Retinal pigment epithelial cell (primary cell): Measurements from ENCODE around the gene HAPLN1.

ENCODE experiments used
- DNase-seq: peaks from one replicate; pipeline ENCODE4 v3.0.0-alpha.2; 2010; ENCODE audit warnings: low read depth
- H3K4me3 ChIP-seq: 2 replicates; pipeline ENCODE4 v1.5.1; 2011; ENCODE audit warnings: mild to moderate bottlenecking, low read length, control low read depth, moderate library complexity
- CTCF ChIP-seq: conservative IDR thresholded peaks from 2 replicates; pipeline ENCODE4 v1.5.1; 2011; ENCODE audit warnings: low read depth, low read length, control low read depth, inconsistent platforms

The HAPLN1 gene

GRCh38 chr5:83628360-83628759 is 92.3 kb downstream of the HAPLN1 start:
- no peak for TF ChIP-seq CTCF
- H3K4me3 ChIP-seq: no peak overlapping the region
- no peak for DNase-seq

GRCh38 chr5:83614841-83615240 is 105.8 kb downstream of the HAPLN1 start:
- DNase-seq: no peak
- no peak for TF ChIP-seq CTCF
- H3K4me3 ChIP-seq: no peak overlapping the region

- H3K4me3 ChIP-seq: no peak overlapping the region
- peak; percentile 14 for DNase-seq
- peak; percentile 79 for TF ChIP-seq CTCF
These were observed 112.5 kb downstream of the HAPLN1 start for GRCh38 chr5:83608122-83608521.

GRCh38 chr5:83595217-83595616 is 125.4 kb downstream of the HAPLN1 start:
- no peak for DNase-seq
- H3K4me3 ChIP-seq: no peak overlapping the region
- peak; percentile 47 for TF ChIP-seq CTCF

GRCh38 chr5:83590966-83591365 is 129.7 kb downstream of the HAPLN1 start:
- no peak for TF ChIP-seq CTCF
- no peak overlapping the region for H3K4me3 ChIP-seq
- no peak for DNase-seq

GRCh38 chr5:83589786-83590185 is 130.9 kb downstream of the HAPLN1 start:
- no peak for TF ChIP-seq CTCF
- no peak for DNase-seq
- no peak overlapping the region for H3K4me3 ChIP-seq
